GM10847 (cell line): ENCODE data around the gene MPO.

Experiments used
- POLR2A ChIP-seq: IDR thresholded peaks from 2 replicates; pipeline ENCODE4 v1.6.1; 2011; ENCODE audit not compliant: insufficient read length; ENCODE audit errors: extremely low read depth

Gene MPO

GRCh38 chr17:58280480-58281217 is at the start of gene MPO:
MPO (minus strand) TSS chr17:58280935; CDS start chr17:58280758, 177 bp downstream.
- TF ChIP-seq POLR2A: no peak

DNA sequence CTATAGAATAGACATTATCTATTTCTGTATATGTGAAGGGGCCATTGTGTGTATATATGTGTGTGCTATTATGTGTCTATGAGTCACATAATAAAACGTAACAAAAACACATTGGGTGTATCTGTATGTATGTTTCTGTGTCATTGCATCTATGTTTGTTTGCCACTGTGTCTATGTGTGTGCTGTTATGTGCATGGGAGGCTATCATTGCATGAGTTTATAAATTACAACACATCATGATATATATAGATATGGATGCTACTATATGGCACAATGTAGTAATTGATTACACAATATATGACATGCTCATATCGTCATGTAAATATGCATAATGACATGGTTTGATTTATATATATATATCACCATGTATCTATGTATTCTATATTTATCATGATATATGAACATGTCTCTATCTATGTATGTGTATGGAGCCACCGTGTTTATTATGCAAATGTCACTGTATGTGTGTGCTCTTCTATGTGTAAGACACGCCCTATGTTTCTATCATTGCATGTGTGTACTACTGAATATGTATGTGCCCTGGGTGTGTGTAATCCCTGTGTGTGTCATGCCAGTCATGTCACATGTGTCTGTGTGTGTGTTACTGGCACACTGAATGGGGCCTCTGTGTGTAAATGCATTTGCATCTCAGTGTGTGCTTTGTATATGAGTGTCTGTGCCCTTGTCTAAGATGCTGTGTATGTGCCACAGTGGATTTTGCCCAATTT is 49.2 kb upstream of the MPO start:
- no peak for TF ChIP-seq POLR2A

- TF ChIP-seq POLR2A: no peak
These were observed 48.5 kb upstream of the MPO start for GRCh38 chr17:58329035-58329809.

GRCh38 chr17:58328195-58329034 is 47.7 kb upstream of the MPO start, which contains the start of gene TSPOAP1:
TSPOAP1 (minus strand) TSS chr17:58328795; CDS start chr17:58327920, 875 bp downstream.
- TF ChIP-seq POLR2A: no peak

GRCh38 chr17:58327363-58328194 is 46.8 kb upstream of the MPO start:
- TF ChIP-seq POLR2A: no peak

- no peak for TF ChIP-seq POLR2A
These were observed 46.1 kb upstream of the MPO start for GRCh38 chr17:58326609-58327362.

DNA sequence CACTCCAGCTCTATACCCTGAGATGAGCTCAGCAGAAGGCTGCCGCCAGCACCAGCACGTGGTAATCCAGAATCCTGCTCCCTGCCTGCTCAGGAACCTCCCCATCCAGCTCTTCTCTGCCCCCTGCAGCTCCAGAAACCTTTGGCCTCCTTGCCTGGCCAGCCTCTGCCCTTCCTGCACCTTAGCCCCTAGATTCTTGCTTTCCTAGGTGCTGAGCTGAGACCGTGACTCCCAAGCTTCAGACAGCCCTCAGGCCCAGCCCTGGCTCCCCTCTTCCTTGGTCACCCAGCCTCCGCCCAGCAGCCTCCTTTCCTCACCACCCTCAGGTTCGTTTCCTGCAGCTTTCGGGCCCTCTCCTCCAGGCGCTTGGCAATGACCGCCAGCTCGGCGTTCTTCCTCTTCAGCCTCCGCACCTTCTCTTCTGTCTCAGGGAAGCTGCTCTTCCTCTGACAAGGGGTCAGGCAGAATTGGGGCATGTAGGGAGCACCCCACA is 45.3 kb upstream of the MPO start:
- TF ChIP-seq POLR2A: no peak

DNA sequence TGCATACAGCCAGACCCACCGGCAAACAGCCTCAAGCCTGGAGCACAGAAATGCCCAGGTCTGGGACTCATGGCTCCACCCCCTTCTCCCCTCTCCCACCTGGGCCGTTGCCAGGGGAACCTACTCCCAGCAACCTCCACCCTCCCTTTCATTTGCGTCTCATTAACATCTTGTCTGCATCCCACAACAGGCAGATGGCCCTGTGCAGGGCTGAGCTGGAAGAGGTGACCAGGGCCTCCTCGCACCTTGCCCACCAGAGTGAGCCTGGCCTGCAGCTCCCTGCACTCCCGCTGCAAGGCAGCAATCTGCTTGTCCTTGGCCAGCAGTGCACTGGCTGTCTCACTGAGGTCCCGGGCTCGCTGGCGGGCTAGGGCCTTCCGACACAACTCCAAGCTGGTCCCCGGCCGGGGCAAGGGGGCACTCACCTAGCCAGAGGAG is 44.6 kb upstream of the MPO start:
- TF ChIP-seq POLR2A: no peak

DNA sequence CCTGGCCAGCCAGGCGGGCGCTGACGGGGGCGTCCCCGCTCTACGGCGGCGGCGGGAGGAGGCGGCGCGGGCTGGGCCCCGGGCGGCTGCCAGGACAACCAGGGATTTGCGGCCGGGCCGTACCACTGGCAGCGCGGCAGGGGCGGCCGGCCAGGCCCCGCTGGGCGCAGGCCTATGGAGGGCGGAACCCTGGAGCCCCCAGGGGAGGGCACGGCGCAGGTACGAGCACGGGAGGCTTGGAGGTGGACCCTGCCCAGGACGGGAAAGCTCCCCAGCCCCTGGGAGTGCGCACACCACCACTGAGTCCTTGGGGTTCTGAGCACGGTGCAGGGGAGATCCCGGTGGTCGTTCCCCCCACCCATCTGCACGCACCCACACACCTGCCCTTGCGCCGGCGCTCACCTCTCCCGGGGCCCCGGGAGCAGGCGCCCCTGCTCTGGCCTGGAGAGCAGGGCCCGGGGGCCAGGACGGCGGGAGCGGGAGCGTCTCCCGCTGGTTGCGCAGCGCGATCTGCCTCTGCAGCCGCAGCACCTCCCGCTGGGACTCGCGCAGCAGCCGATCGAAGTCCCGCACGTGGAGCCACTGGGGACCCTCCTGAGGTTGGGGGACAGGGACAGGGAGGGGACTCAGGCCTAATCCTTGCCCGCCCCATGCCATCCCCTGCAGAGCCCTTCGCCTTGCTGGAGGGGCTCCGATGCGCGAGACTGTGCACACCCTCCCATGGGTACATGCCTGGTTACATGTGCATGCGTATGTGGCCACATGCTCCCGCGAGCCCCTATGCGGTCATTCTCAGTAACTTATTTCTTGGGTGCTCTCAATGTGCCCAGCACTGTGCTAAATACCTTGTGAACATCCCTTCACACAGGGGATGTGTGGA is 43.9 kb upstream of the MPO start:
- TF ChIP-seq POLR2A: no peak

- no peak for TF ChIP-seq POLR2A
These were observed 43.3 kb upstream of the MPO start for GRCh38 chr17:58324056-58324408.

GRCh38 chr17:58323366-58324055 is 42.8 kb upstream of the MPO start:
- TF ChIP-seq POLR2A: no peak
